Hematopoietic multipotent progenitor cell treated with erythropoietin and hydrocortisone succinate and interleukin-3 and kit ligand, for 17 days (in vitro differentiated cells): ENCODE data around the gene DCAF4L1.

Source experiments
- DNase-seq: peaks from one replicate; pipeline ENCODE4 v3.0.0-alpha.2; 2015; ENCODE audit warnings: low spot score

Gene DCAF4L1

GRCh38 chr4:41990365-41991111 lies 9.0 kb downstream of the DCAF4L1 start, which contains the start of gene SLC30A9:
Gene SLC30A9 (plus strand): TSS chr4:41990530. CDS start chr4:41990652, 122 bp downstream.
- peak; percentile 97 for DNase-seq

- peak; percentile 22 for DNase-seq
Observed at GRCh38 chr4:41991916-41992767, 10.6 kb downstream of the DCAF4L1 start.

- no peak for DNase-seq
Observed at GRCh38 chr4:41992967-41993857, 11.7 kb downstream of the DCAF4L1 start.

GRCh38 chr4:41994461-41994985 lies 13.0 kb downstream of the DCAF4L1 start:
- DNase-seq = no peak

- no peak for DNase-seq
Observed at GRCh38 chr4:41998019-41998418, 16.5 kb downstream of the DCAF4L1 start.

- DNase-seq = no peak
Observed at GRCh38 chr4:41999321-41999720, 17.8 kb downstream of the DCAF4L1 start.

- DNase-seq = no peak
Observed at GRCh38 chr4:42008011-42008786, 26.6 kb downstream of the DCAF4L1 start.

GRCh38 chr4:42015438-42015837 lies 33.9 kb downstream of the DCAF4L1 start:
- DNase-seq = no peak

- DNase-seq = no peak
Observed at GRCh38 chr4:42018451-42018850, 36.9 kb downstream of the DCAF4L1 start.
